OCI-M2 (cell line): Measurements from ENCODE around the gene GRM7.

Experiments used
- DNase-seq: peaks from one replicate; lab custom pipeline; 2025; ENCODE audit not compliant: unreplicated experiment; lab: John Stamatoyannopoulos, UW

GRM7 gene

DNA sequence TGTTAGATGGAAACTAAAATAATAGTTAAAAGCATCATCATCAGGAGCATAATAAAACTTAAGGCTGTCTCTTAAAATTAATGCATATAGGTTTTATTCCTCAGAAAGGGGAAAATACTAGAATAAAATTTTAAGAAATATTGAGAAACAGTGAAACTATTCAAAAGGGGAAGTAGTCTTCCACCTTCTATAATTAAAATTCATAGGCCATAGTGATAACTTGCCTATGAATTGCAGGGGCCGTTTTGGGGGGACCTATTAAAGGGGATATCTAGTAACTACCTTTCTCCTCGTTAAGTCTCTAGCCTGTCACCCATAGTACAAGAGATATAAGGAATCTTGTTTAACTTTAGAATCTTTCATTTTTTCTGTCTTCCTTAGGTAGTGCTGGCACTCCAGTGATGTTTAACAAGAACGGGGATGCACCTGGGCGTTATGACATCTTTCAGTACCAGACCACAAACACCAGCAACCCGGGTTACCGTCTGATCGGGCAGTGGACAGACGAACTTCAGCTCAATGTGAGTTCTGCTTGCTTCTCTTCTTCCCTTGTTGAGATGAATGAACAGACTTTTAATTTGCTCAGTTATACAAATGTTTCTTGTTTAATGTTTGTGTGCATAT lies 600.4 kb downstream of the GRM7 start:
- DNase-seq = no peak

- DNase-seq = no peak
These were observed 609.0 kb downstream of the GRM7 start for GRCh38 chr3:7469866-7470265.

- DNase-seq = no peak
These were observed 623.7 kb downstream of the GRM7 start for GRCh38 chr3:7484636-7485035.

GRCh38 chr3:7487763-7488162 lies 626.8 kb downstream of the GRM7 start:
- no peak for DNase-seq

DNA sequence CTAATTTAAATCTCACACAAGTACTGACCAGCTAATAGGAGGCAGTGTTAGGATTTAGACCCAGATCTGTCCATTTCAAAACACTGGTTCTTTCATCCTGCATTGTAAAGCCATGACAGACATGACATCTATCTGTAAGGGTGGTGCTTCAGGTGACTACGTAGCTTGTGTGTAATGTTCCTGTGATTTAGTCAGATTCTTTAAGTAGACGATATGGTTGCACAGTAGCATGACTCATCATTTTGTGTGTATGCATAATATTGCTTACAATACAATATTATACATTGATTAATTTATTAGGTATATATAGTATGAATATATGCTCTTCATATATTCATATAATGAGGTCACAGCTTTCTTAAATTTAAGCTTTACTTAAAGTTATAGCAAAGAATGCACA lies 628.5 kb downstream of the GRM7 start:
- no peak for DNase-seq

- no peak for DNase-seq
These were observed 637.8 kb downstream of the GRM7 start for GRCh38 chr3:7498715-7499114.

GRCh38 chr3:7503431-7503830 lies 642.5 kb downstream of the GRM7 start:
- DNase-seq = no peak

DNA sequence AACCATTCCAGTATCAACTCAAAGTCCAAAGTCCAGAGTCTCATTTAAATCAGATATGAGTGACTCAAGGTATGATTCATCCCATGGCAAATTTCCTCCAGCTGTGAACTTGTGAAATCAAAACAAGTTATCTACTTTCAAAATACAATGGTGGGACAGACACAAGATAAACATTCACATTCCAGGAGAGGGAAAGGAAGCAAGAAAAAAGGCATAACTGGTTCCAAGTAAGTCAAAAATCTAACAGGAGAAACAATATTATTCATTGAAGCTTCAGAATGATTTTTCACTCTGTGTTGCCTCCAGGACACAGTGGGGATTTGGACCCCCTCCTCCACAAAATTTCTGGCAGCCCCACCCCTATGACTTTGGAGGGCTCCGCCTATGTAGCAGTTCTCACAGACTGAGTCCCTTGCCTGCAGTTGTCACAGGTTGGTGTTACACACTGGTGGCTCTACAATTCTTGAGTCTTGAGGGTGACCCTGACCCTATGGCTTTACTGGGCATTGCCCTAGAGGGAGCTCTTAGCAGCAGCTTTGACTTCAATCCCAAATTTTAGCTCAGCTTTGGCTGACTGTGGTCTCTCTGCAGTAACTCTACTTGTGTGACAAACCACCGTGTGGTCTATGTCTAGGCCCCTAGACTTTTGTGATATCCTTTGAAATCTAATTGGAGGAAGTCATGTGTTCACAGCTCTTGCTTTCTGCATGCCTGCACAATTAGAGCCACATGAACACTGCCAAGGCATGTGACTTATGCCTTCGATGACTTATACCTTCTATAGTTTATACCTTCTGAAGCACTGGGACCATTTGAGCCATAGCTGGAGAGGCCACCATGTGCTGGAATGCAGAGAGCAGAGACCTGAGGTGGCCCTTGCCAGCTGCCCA lies 644.2 kb downstream of the GRM7 start:
- no peak for DNase-seq

DNA sequence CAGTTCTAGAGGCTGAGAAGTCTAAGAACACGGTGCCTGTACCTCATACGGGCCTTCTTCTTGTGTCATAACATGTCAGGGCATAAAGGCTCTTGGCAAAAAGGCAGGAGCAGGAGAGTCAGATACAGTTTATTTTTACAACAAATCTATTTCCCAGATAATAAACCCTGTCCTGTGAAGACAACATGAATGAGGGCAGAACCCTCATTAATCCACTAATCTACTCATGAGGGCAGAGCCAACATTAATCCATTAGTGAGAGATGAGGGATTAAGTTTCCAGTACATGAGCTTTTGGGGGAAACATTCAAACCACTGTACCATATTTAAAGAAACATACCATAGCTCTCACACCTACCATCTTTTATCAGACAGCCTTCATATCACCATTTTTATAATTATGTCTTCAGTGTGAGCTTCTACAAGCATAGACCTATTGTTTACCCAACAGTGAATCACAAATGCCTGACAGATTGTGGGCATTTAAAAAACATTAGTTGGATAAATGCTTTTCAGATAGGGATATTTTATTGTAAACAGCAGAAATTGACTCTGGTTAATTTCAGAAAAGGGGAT lies 645.8 kb downstream of the GRM7 start:
- no peak for DNase-seq

DNA sequence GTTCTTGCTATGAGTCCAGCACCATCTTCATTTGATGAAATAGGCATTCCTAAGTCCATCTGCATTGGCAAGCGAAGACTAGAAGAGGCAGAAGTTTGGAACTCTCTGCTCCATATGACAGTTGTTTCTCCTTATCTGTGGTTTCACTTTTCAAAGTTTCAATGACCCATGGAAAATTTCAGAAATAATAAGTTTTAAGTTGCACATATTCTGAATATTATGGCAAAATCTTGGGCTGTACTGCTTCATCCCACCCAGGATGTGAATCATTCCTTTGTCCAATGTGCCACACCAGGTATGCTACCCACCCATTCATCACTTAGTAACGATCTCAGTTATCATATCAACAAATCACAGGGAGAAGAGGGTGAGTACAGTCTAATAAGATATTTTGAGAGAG lies 647.9 kb downstream of the GRM7 start:
- DNase-seq = no peak

DNA sequence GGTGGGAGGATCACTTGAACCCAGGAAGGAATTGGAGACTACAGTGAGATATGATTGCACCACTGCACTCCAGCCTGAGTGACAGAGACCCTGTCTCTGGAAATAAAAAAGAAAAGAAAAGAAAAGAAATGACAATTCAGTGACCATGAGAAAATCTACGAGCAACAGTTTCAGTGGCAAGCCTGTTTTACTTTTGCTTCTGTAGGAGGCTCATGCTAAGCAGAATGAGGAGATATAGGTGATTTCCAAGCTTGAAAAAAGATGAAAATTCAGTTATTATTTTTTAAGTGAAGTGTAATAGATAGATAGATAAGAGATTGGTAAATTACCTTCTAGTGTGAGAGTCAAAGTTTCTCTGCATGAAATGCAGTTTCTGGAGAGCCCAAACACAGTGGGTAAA lies 651.1 kb downstream of the GRM7 start:
- no peak for DNase-seq

- no peak for DNase-seq
These were observed 657.1 kb downstream of the GRM7 start for GRCh38 chr3:7518026-7518425.

- DNase-seq = no peak
These were observed 657.5 kb downstream of the GRM7 start for GRCh38 chr3:7518456-7518855.

- no peak for DNase-seq
These were observed 659.1 kb downstream of the GRM7 start for GRCh38 chr3:7520059-7520458.

DNA sequence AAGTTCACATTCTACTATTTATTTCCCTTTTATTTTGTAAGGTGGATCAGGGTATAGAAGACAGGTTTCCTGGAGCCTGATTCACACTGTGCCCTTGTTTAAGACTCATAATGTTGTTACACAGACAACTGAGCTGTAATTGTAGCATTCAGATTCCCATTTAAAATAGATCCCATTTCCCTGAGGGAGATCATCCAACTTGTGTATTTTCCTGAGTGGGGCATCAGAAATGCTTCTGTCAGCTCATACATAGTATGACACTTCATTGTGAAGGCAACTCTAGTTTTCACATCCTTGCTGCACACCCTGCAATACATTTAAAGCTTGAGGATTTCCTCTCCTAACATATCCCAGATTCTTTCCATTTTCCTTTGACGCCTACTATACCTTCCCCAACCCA lies 659.7 kb downstream of the GRM7 start:
- DNase-seq = no peak

DNA sequence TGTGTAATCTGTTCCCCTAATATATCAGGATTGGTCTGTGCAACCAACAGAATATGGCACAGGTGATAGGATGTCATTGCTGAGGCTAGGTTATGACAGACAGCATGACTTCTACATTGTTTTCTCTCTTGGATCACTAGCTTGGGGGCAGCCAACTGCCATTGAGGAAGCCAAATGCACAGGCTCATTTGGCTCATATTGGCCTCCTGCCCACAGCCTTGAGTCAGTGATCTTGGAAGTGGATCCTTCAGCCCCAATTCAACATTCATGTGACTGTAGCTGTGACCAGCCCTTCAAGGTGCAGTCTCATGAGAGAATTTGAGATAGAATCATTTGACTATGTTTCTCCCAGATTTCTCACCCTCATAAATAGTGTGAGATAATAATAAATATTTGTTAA lies 675.6 kb downstream of the GRM7 start:
- no peak for DNase-seq

DNA sequence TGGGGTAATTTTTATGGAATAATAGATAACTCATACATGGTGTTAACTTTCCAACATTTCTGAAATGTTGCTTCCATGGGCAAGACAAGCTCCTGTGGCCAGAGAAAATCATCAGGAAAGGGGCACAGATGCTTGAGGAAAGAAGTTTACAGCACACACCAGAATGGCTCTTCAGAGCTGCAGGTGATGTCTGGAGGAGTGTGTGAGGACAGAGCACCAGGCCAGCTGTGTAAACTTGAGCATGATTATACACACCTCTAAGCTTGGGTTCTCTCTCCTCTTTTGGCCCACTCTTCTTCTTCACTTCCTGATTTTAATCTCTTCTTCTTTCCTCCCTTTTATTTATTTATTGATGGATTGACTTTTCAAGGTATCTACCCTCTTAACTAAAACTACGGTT lies 676.0 kb downstream of the GRM7 start:
- DNase-seq = no peak

- DNase-seq = no peak
These were observed 682.5 kb downstream of the GRM7 start for GRCh38 chr3:7543294-7543880.

GRCh38 chr3:7545334-7545733 lies 684.4 kb downstream of the GRM7 start:
- no peak for DNase-seq

- no peak for DNase-seq
These were observed 685.3 kb downstream of the GRM7 start for GRCh38 chr3:7546253-7546652.

DNA sequence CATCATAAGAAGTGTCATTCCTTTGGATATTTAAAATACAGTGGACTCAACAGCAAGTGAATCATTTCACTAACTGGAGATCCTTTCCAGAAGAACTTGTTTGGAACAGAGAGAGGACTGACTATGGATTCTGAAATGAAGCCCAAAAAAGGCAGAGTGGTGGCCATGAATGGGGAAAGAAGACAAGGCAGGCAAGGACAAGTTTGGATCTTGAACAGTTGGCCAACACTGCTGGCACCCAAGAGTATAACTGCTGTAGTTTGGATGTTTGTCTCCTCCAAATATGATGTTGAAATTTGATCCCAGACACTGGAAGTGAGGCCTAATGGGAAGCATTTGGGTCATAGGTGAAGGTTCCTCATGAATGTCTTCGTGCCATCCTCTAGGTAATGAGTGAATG lies 686.9 kb downstream of the GRM7 start:
- DNase-seq = no peak

- no peak for DNase-seq
These were observed 702.0 kb downstream of the GRM7 start for GRCh38 chr3:7562892-7563291.
